HepG2 (cell line): Measurements from ENCODE around the gene RTBDN. TPM values are rescaled to one million over a fixed set of nuclear protein-coding genes. Genes with fewer than 3 reads are reported as not detected.

ENCODE experiments used
- GZF1 ChIP-seq: sonication (generic); formaldehyde crosslinking; IDR thresholded peaks from 2 replicates; pipeline ENCODE4 v1.5.1; 2020; ENCODE audit warnings: mild to moderate bottlenecking, missing genetic modification reagents
- HMG20A ChIP-seq: IDR thresholded peaks from 2 replicates; pipeline ENCODE4 v1.6.1; 2016; ENCODE audit warnings: borderline replicate concordance
- HNRNPL ChIP-seq: fragments of 200-400 bp; formaldehyde crosslinking; IDR thresholded peaks from 2 replicates; pipeline ENCODE4 v1.6.1; 2017; ENCODE audit warnings: mild to moderate bottlenecking, low read depth, low read length
- MED13 ChIP-seq: sonication (generic); formaldehyde crosslinking; IDR thresholded peaks from 2 replicates; pipeline ENCODE4 v1.5.0; 2020; ENCODE audit warnings: missing genetic modification reagents
- MTERF4 ChIP-seq: sonication (generic); formaldehyde crosslinking; IDR thresholded peaks from 2 replicates; pipeline ENCODE4 v1.8.0; 2023; ENCODE audit warnings: mild to moderate bottlenecking, missing genetic modification reagents
- TAF15 ChIP-seq: fragments of 200-400 bp; formaldehyde crosslinking; IDR thresholded peaks from one replicate; pipeline ENCODE4 v1.6.1; 2018; ENCODE audit warnings: mild to moderate bottlenecking, low read depth, low read length; ENCODE audit not compliant: poor library complexity, severe bottlenecking
- THYN1 ChIP-seq: sonication (generic); formaldehyde crosslinking; IDR thresholded peaks from 2 replicates; pipeline ENCODE4 v1.8.1; 2023; ENCODE audit warnings: low read depth, mild to moderate bottlenecking, moderate library complexity, missing genetic modification reagents, borderline replicate concordance
- polyA plus RNA-seq, 8 experiments: library from polyadenylated mRNA; depleted of rRNA in 3 of 8; stranded (reverse) in 7 of 8; unstranded in 1 of 8; fragments of >200 nt; fragmentation: Illumina TruSeq in 4 of 8; extraction: Trizol in 4 of 8; gene quantifications; 2 replicates each; pipeline versions ENCODE4 v1.2.1 to v1.2.3, GENCODE V29; 2011 to 2016; ENCODE audit warnings: low read depth in 4 of 8, missing spikeins in 1 of 8, mixed read lengths in 1 of 8; ENCODE audit not compliant: insufficient read depth in 1 of 8
- total RNA-seq, 5 experiments: library from RNA; depleted of rRNA; stranded (reverse); fragments of >200 nt; fragmentation: Illumina TruSeq; extraction: Trizol; gene quantifications; 2 replicates each; pipeline ENCODE4 v1.2.3, GENCODE V29; 2016; ENCODE audit warnings: low read depth in 1 of 5
- TF ChIP-seq, protein P1 (sequence below): fragments of 450-650 bp; IDR thresholded peaks from 2 replicates; pipeline ENCODE4 v1.6.1; 2017; ENCODE audit warnings: mild to moderate bottlenecking

The RTBDN gene
- total and polyA plus RNA-seq, 2 of the 13 experiments (the other 11 are each of a cell fraction or from before 2014, with no cell fraction given) = 0.27 to 0.48 TPM

DNA sequence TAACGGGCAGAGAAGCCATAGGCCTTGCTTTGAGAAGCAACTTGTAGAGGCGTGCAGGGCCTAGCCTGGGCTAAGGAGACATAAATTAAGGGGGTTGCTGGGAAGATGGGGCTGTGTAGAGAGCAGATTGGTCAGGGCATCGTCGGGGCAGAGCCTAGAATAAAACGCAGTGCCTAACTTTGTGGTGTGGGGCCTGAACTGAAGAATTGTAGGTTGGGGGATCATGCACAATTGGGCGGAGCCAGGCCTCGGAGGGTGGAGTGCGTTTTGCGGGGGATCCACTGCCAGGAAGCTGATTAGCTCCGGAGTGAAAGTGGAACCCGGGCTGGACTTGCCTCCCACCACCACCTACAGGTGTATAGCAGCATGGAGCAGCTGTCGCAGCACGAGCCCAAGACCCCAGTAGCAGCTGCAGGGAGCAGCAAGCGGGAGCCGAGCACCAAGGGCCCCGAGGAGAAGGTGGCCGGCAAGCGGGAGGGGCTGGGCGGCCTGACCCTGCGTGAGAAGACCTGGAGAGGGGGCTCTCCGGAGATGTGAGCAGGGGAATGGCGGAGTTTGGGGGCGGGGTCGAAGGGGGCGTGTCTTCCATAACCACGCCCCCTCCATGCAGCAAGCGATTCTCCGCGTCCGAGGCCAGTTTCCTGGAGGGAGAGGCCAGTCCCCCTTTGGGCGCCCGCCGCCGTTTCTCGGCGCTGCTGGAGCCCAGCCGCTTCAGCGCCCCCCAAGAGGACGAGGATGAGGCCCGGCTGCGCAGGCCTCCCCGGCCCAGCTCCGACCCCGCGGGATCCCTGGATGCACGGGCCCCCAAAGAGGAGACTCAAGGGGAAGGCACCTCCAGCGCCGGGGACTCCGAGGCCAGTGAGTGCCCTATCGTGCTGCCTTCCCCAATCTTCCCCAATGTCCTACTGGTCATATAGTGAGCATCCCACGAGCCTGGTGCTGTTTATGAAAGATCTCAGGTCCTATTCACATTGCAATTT, 33.0 kb upstream of the RTBDN start (continued):
- TF ChIP-seq, protein P1, sequence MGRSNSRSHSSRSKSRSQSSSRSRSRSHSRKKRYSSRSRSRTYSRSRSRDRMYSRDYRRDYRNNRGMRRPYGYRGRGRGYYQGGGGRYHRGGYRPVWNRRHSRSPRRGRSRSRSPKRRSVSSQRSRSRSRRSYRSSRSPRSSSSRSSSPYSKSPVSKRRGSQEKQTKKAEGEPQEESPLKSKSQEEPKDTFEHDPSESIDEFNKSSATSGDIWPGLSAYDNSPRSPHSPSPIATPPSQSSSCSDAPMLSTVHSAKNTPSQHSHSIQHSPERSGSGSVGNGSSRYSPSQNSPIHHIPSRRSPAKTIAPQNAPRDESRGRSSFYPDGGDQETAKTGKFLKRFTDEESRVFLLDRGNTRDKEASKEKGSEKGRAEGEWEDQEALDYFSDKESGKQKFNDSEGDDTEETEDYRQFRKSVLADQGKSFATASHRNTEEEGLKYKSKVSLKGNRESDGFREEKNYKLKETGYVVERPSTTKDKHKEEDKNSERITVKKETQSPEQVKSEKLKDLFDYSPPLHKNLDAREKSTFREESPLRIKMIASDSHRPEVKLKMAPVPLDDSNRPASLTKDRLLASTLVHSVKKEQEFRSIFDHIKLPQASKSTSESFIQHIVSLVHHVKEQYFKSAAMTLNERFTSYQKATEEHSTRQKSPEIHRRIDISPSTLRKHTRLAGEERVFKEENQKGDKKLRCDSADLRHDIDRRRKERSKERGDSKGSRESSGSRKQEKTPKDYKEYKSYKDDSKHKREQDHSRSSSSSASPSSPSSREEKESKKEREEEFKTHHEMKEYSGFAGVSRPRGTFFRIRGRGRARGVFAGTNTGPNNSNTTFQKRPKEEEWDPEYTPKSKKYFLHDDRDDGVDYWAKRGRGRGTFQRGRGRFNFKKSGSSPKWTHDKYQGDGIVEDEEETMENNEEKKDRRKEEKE = no peak
- TF ChIP-seq HNRNPL (no peak), THYN1 (CRISPR knock-in tag) (no peak), MED13 (CRISPR knock-in tag) (no peak), MTERF4 (CRISPR knock-in tag) (no peak), GZF1 (CRISPR knock-in tag) (no peak), TAF15 (no peak), HMG20A (no peak)
